GM19035 (cell line): Measurements from ENCODE around the gene SMIM1.

Source experiments
- ATAC-seq: cut with Tn5 transposase; IDR thresholded peaks from one replicate; pipeline ENCODE4 v1.9.1; 2021; ENCODE audit not compliant: unreplicated experiment

Gene SMIM1

GRCh38 chr1:3817821-3818597, 45.5 kb downstream of the SMIM1 start:
- ATAC-seq, result no peak

GRCh38 chr1:3819771-3820200, 47.2 kb downstream of the SMIM1 start:
- no peak for ATAC-seq

GRCh38 chr1:3820316-3820715, 47.8 kb downstream of the SMIM1 start:
- no peak for ATAC-seq

GRCh38 chr1:3821004-3821403, 48.5 kb downstream of the SMIM1 start:
- no peak for ATAC-seq

- no peak for ATAC-seq
Observed at GRCh38 chr1:3821447-3821846, 48.9 kb downstream of the SMIM1 start.

GRCh38 chr1:3821908-3822307, 49.4 kb downstream of the SMIM1 start:
- ATAC-seq, result no peak

GRCh38 chr1:3822421-3822820, 49.9 kb downstream of the SMIM1 start:
- no peak for ATAC-seq

GRCh38 chr1:3824650-3825049, 52.1 kb downstream of the SMIM1 start:
- ATAC-seq, result no peak

GRCh38 chr1:3825356-3825755, 52.8 kb downstream of the SMIM1 start:
- no peak for ATAC-seq
